Loucy (cell line): ENCODE results near the gene BCAS1.

Experiments
- H2AFZ ChIP-seq: fragments of 200-600 bp; sonication (generic); 2 replicates; pipeline ENCODE4 v1.6.0; 2016; ENCODE audit warnings: antibody characterized with exemption, mild to moderate bottlenecking, low read length, moderate library complexity
- H3F3A ChIP-seq: fragments of 200-600 bp; 2 replicates; pipeline ENCODE4 v1.6.0; 2016; ENCODE audit warnings: antibody characterized with exemption, low read depth, mild to moderate bottlenecking
- H3K27me3 ChIP-seq: fragments of 200-600 bp; sonication (generic); 2 replicates; pipeline ENCODE4 v1.6.1; 2014; ENCODE audit warnings: low read length, mild to moderate bottlenecking; ENCODE audit not compliant: insufficient read depth, poor library complexity, severe bottlenecking
- H3K36me3 ChIP-seq: fragments of 200-600 bp; sonication (generic); 2 replicates; pipeline ENCODE4 v1.6.1; 2016; ENCODE audit warnings: low read length; ENCODE audit not compliant: insufficient read depth
- H3K4me1 ChIP-seq: fragments of 200-600 bp; sonication (generic); 2 replicates; pipeline ENCODE4 v1.5.1; 2014; ENCODE audit warnings: low read length, mild to moderate bottlenecking; ENCODE audit not compliant: insufficient read depth, poor library complexity, severe bottlenecking
- H3K4me2 ChIP-seq: fragments of 200-600 bp; sonication (generic); 2 replicates; pipeline ENCODE4 v1.6.0; 2014; ENCODE audit warnings: antibody characterized with exemption, low read length, low read depth, mild to moderate bottlenecking; ENCODE audit not compliant: poor library complexity, severe bottlenecking
- H3K4me3 ChIP-seq: fragments of 200-600 bp; sonication (generic); 2 replicates; pipeline ENCODE4 v1.5.1; 2014; ENCODE audit warnings: low read length, mild to moderate bottlenecking, mixed read lengths; ENCODE audit not compliant: poor library complexity, severe bottlenecking
- H3K79me2 ChIP-seq: fragments of 200-600 bp; sonication (generic); 2 replicates; pipeline ENCODE4 v1.6.1; 2014; ENCODE audit warnings: low read length; ENCODE audit not compliant: insufficient read depth
- H3K9ac ChIP-seq: fragments of 200-600 bp; sonication (generic); 2 replicates; pipeline ENCODE4 v1.6.0; 2014; ENCODE audit warnings: mild to moderate bottlenecking, low read depth, low read length, moderate library complexity; ENCODE audit not compliant: poor library complexity, severe bottlenecking
- H3K9me2 ChIP-seq: fragments of 200-600 bp; sonication (generic); replicated peaks from 2 replicates; pipeline ENCODE4 v1.6.1; 2016; ENCODE audit warnings: low read depth, low read length, mixed read lengths
- H3K9me3 ChIP-seq: fragments of 200-600 bp; sonication (generic); 2 replicates; pipeline ENCODE4 v1.6.1; 2014; ENCODE audit warnings: mild to moderate bottlenecking, antibody characterized with exemption, low read length, low read depth; ENCODE audit not compliant: insufficient read depth
- H4K20me1 ChIP-seq: fragments of 200-600 bp; sonication (generic); 2 replicates; pipeline ENCODE4 v1.6.0; 2014; ENCODE audit warnings: antibody characterized with exemption, low read length, mild to moderate bottlenecking; ENCODE audit not compliant: insufficient read depth, poor library complexity, severe bottlenecking
- CTCF ChIP-seq: fragments of 200-600 bp; sonication (generic); conservative IDR thresholded peaks from 2 replicates; pipeline ENCODE4 v1.5.1; 2014; ENCODE audit warnings: mild to moderate bottlenecking, antibody characterized with exemption, low read length
- EZH2phosphoT487 ChIP-seq: fragments of 200-600 bp; IDR thresholded peaks from 2 replicates; pipeline ENCODE4 v1.6.1; 2018; ENCODE audit warnings: antibody characterized with exemption, mild to moderate bottlenecking, moderate library complexity, borderline replicate concordance

Gene BCAS1

GRCh38 chr20:54063580-54063979 lies 6.8 kb downstream of the BCAS1 start:
- Histone ChIP-seq H2AFZ (no peak overlapping the region), H3K9me2 (no peaks in the 10 kb centered on the region), H3K4me1 (no peaks in the 10 kb centered on the region), H3K4me2 (no peak overlapping the region), H3F3A (no peaks in the 10 kb centered on the region; the same call in 1 of the 2 replicates), H3K79me2 (no peaks in the 10 kb centered on the region), H3K4me3 (no peak overlapping the region), H4K20me1 (no peaks in the 10 kb centered on the region), H3K27me3 (no peaks in the 10 kb centered on the region), H3K36me3 (no peaks in the 10 kb centered on the region), H3K9me3 (no peaks in the 10 kb centered on the region), H3K9ac (no peak overlapping the region)
- TF ChIP-seq EZH2phosphoT487 (no peak), CTCF (no peak)

- H3K27me3 ChIP-seq: no peaks in the 10 kb centered on the region
- no peak overlapping the region for H3K9ac ChIP-seq
- no peaks in the 10 kb centered on the region for H3K36me3 ChIP-seq
- H3F3A ChIP-seq: no peaks in the 10 kb centered on the region; the same call in 1 of the 2 replicates
- no peak overlapping the region for H2AFZ ChIP-seq
- H4K20me1 ChIP-seq: no peaks in the 10 kb centered on the region
- no peak overlapping the region for H3K4me2 ChIP-seq
- H3K9me3 ChIP-seq: no peaks in the 10 kb centered on the region
- H3K79me2 ChIP-seq: no peaks in the 10 kb centered on the region
- TF ChIP-seq EZH2phosphoT487 (no peak), CTCF (peak; percentile 81)
- no peaks in the 10 kb centered on the region for H3K9me2 ChIP-seq
- H3K4me1 ChIP-seq: peaks cover 4% of the 10 kb centered on the region
- H3K4me3 ChIP-seq: no peak overlapping the region
Observed at GRCh38 chr20:54062812-54063280, 7.5 kb downstream of the BCAS1 start.

- H3K4me3 ChIP-seq: no peak overlapping the region
Observed at GRCh38 chr20:54061101-54061881, 9.1 kb downstream of the BCAS1 start.

More at GRCh38 chr20:54061101-54061881, 9.1 kb downstream of the BCAS1 start:
- H3K9ac ChIP-seq: no peak overlapping the region
- H3K36me3 ChIP-seq: no peaks in the 10 kb centered on the region
- no peak overlapping the region for H2AFZ ChIP-seq
- H3F3A ChIP-seq: no peaks in the 10 kb centered on the region; the same call in 1 of the 2 replicates
- peaks cover 4% of the 10 kb centered on the region for H3K4me1 ChIP-seq
- no peak overlapping the region for H3K4me2 ChIP-seq
- no peaks in the 10 kb centered on the region for H3K27me3 ChIP-seq
- no peak for TF ChIP-seq EZH2phosphoT487
- TF ChIP-seq CTCF: no peak
- H4K20me1 ChIP-seq: no peaks in the 10 kb centered on the region
- no peaks in the 10 kb centered on the region for H3K79me2 ChIP-seq
- no peaks in the 10 kb centered on the region for H3K9me2 ChIP-seq
- H3K9me3 ChIP-seq: no peaks in the 10 kb centered on the region
